Suprapubic skin (tissue), 4 donors: ENCODE measurements around the gene IGFBP5. TPM values are rescaled to one million over a fixed set of nuclear protein-coding genes. Genes with fewer than 3 reads are reported as not detected.

Source experiments
- DNase-seq, 2 donors: peaks; one replicate each; pipeline ENCODE4 v3.0.0-alpha.2; 2019; ENCODE audit warnings: low spot score in 2 of 2
- H3K27ac ChIP-seq: fragments of 200-600 bp; sonication (generic); one replicate; pipeline ENCODE4 v1.5.1; 2019
- H3K27me3 ChIP-seq: fragments of 200-600 bp; sonication (generic); one replicate; pipeline ENCODE4 v1.5.1; 2019
- H3K36me3 ChIP-seq: fragments of 200-600 bp; sonication (generic); one replicate; pipeline ENCODE4 v1.5.1; 2019
- H3K4me1 ChIP-seq: fragments of 200-600 bp; sonication (generic); one replicate; pipeline ENCODE4 v1.5.1; 2019
- H3K4me3 ChIP-seq: fragments of 200-600 bp; sonication (generic); one replicate; pipeline ENCODE4 v1.5.1; 2019; ENCODE audit warnings: mild to moderate bottlenecking
- H3K9me3 ChIP-seq: fragments of 200-600 bp; sonication (generic); one replicate; pipeline ENCODE4 v1.5.1; 2019
- CTCF ChIP-seq, 2 donors: fragments of 200-600 bp in 1 of 2; fragments of 450-650 bp in 1 of 2; sonication (generic) in 1 of 2; IDR thresholded peaks; one replicate each; pipeline ENCODE4 v1.5.1; 2016 to 2019; ENCODE audit warnings: antibody characterized with exemption in 2 of 2, mild to moderate bottlenecking in 1 of 2, moderate library complexity in 1 of 2
- EP300 ChIP-seq: sonication (generic); formaldehyde crosslinking; IDR thresholded peaks from one replicate; pipeline ENCODE4 v1.6.1; 2017; ENCODE audit warnings: antibody characterized with exemption
- POLR2A ChIP-seq, 2 donors: fragments of 450-650 bp; IDR thresholded peaks; one replicate each; pipeline ENCODE4 v1.6.1; 2017; ENCODE audit warnings: antibody characterized with exemption in 2 of 2, mild to moderate bottlenecking in 2 of 2, moderate library complexity in 2 of 2
- POLR2AphosphoS5 ChIP-seq, 3 donors: sonication (generic); formaldehyde crosslinking; IDR thresholded peaks; one replicate each; pipeline ENCODE4 v1.6.1; 2017; ENCODE audit warnings: antibody characterized with exemption in 3 of 3
- WGBS: methylation state at CpG from one replicate; pipeline ENCODE4 v1.1.5; 2018; 5-methylcytosine and 5-hydroxymethylcytosine counted together
- total RNA-seq, 4 donors: library from RNA; depleted of rRNA; stranded (reverse); fragments of >200 nt; gene quantifications; one replicate each; pipeline ENCODE4 v1.1.0, GENCODE V29; 2016

The IGFBP5 gene
- total RNA-seq, 4 donors from 2014 or later: 79.1 to 424 (median 163) TPM

GRCh38 chr2:216739035-216739434 is 43.7 kb upstream of the IGFBP5 start:
- Histone ChIP-seq H3K9me3 (no peaks in the 10 kb centered on the region), H3K4me3 (no peak overlapping the region), H3K27ac (no peak overlapping the region), H3K4me1 (peaks cover 6% of the 10 kb centered on the region), H3K36me3 (no peaks in the 10 kb centered on the region), H3K27me3 (no peaks in the 10 kb centered on the region)
- no peak for TF ChIP-seq POLR2AphosphoS5 (IDR thresholded peaks at IDR 0.05)
- TF ChIP-seq POLR2A (IDR thresholded peaks at IDR 0.05): no peak
- no peak for TF ChIP-seq EP300
- no peak for TF ChIP-seq CTCF (IDR thresholded peaks at IDR 0.05)
- no peak for DNase-seq
- WGBS: 79% methylated on average over 3 of the region's 3 CpGs

GRCh38 chr2:216737676-216738075 is 42.3 kb upstream of the IGFBP5 start:
- DNase-seq: no peak
- no peak for TF ChIP-seq POLR2A (IDR thresholded peaks at IDR 0.05)
- TF ChIP-seq EP300: no peak
- TF ChIP-seq POLR2AphosphoS5 (IDR thresholded peaks at IDR 0.05): no peak
- TF ChIP-seq CTCF (IDR thresholded peaks at IDR 0.05): no peak
- Histone ChIP-seq H3K27ac (no peak overlapping the region), H3K36me3 (no peaks in the 10 kb centered on the region), H3K9me3 (no peaks in the 10 kb centered on the region), H3K27me3 (no peaks in the 10 kb centered on the region), H3K4me1 (peaks cover 6% of the 10 kb centered on the region), H3K4me3 (no peak overlapping the region)
- WGBS: 85% methylated on average over 4 of the region's 4 CpGs

GRCh38 chr2:216736326-216736725 is 41.0 kb upstream of the IGFBP5 start:
- WGBS: 47% methylated on average over 1 of the region's 1 CpG
- no peaks in the 10 kb centered on the region for H3K36me3 ChIP-seq
- H3K4me3 ChIP-seq: no peak overlapping the region
- DNase-seq: no peak
- TF ChIP-seq POLR2A (IDR thresholded peaks at IDR 0.05) (no peak), POLR2AphosphoS5 (IDR thresholded peaks at IDR 0.05) (no peak), EP300 (no peak), CTCF (IDR thresholded peaks at IDR 0.05) (no peak)
- H3K9me3 ChIP-seq: no peaks in the 10 kb centered on the region
- peaks cover 6% of the 10 kb centered on the region for H3K4me1 ChIP-seq
- no peaks in the 10 kb centered on the region for H3K27me3 ChIP-seq
- H3K27ac ChIP-seq: no peak overlapping the region

GRCh38 chr2:216735668-216736067 is 40.3 kb upstream of the IGFBP5 start:
- no peak for TF ChIP-seq EP300
- TF ChIP-seq CTCF (IDR thresholded peaks at IDR 0.05): no peak
- TF ChIP-seq POLR2AphosphoS5 (IDR thresholded peaks at IDR 0.05): no peak
- TF ChIP-seq POLR2A (IDR thresholded peaks at IDR 0.05): no peak
- Histone ChIP-seq H3K4me1 (peaks cover 6% of the 10 kb centered on the region), H3K36me3 (no peaks in the 10 kb centered on the region), H3K4me3 (no peak overlapping the region), H3K27me3 (no peaks in the 10 kb centered on the region), H3K9me3 (no peaks in the 10 kb centered on the region), H3K27ac (no peak overlapping the region)
- no peak for DNase-seq

- Histone ChIP-seq H3K27ac (peak overlapping the region; percentile 64), H3K4me1 (peaks cover 6% of the 10 kb centered on the region), H3K27me3 (no peaks in the 10 kb centered on the region), H3K36me3 (no peaks in the 10 kb centered on the region), H3K9me3 (no peaks in the 10 kb centered on the region), H3K4me3 (no peak overlapping the region)
- 68% methylated on average over 6 of the region's 6 CpGs for WGBS
- no peak for DNase-seq
- no peak for TF ChIP-seq POLR2A (IDR thresholded peaks at IDR 0.05)
- no peak for TF ChIP-seq EP300
- no peak for TF ChIP-seq POLR2AphosphoS5 (IDR thresholded peaks at IDR 0.05)
- no peak for TF ChIP-seq CTCF (IDR thresholded peaks at IDR 0.05)
Observed at GRCh38 chr2:216735086-216735485, 39.7 kb upstream of the IGFBP5 start.
